ENCODE data around the gene SPRED2.

GRCh38 chr2:65319674-65320041 lies 112.7 kb downstream of the SPRED2 start:
- TF ChIP-seq POLR2A (IDR thresholded peaks at IDR 0.05), result no peak
- no peak for TF ChIP-seq CTCF (IDR thresholded peaks at IDR 0.05)

Measured in stomach (tissue), 4 donors.